HUES48 (cell line): Measurements from ENCODE around the gene CACNG6.

ENCODE experiments used
- H3K27ac ChIP-seq: one replicate; pipeline ENCODE4 v1.7.0; 2013; ENCODE audit warnings: low read depth, low read length, inconsistent platforms
- H3K27me3 ChIP-seq: 2 replicates; pipeline ENCODE4 v1.6.1; 2013; ENCODE audit warnings: mild to moderate bottlenecking, low read length; ENCODE audit not compliant: control insufficient read depth, insufficient read depth
- H3K36me3 ChIP-seq: 2 replicates; pipeline ENCODE4 v1.6.1; 2013; ENCODE audit warnings: low read length; ENCODE audit not compliant: control insufficient read depth, insufficient read depth
- H3K4me1 ChIP-seq: 2 replicates; pipeline ENCODE4 v1.6.1; 2013; ENCODE audit warnings: mild to moderate bottlenecking, low read length; ENCODE audit not compliant: control insufficient read depth, insufficient read depth
- H3K4me3 ChIP-seq: 2 replicates; pipeline ENCODE4 v1.5.1; 2013; ENCODE audit warnings: mild to moderate bottlenecking, low read depth, low read length
- H3K9ac ChIP-seq: 2 replicates; pipeline ENCODE4 v1.6.1; 2013; ENCODE audit warnings: mild to moderate bottlenecking, low read depth, low read length, moderate library complexity
- H3K9me3 ChIP-seq: 2 replicates; pipeline ENCODE4 v1.6.1; 2013; ENCODE audit warnings: low read length; ENCODE audit not compliant: control insufficient read depth, insufficient read depth

CACNG6 gene

GRCh38 chr19:54045771-54046170 is 54.3 kb downstream of the CACNG6 start:
- Histone ChIP-seq H3K4me3 (no peak overlapping the region), H3K36me3 (no peaks in the 10 kb centered on the region), H3K27me3 (peaks cover 5% of the 10 kb centered on the region; the same call in 1 of the 2 replicates), H3K9me3 (no peaks in the 10 kb centered on the region), H3K9ac (no peak overlapping the region), H3K4me1 (0 out of 2 replicates have a peak, but pooled peaks cover 6% of the 10 kb centered on the region), H3K27ac (no peak overlapping the region)

GRCh38 chr19:54047616-54048015 is 56.2 kb downstream of the CACNG6 start:
- Histone ChIP-seq H3K36me3 (no peaks in the 10 kb centered on the region), H3K4me3 (no peak overlapping the region), H3K9ac (no peak overlapping the region), H3K27me3 (peaks cover 5% of the 10 kb centered on the region; the same call in 1 of the 2 replicates), H3K9me3 (no peaks in the 10 kb centered on the region), H3K4me1 (no peaks in the 10 kb centered on the region), H3K27ac (no peak overlapping the region)
